ENCODE results near the gene APOL6. TPM values are rescaled to one million over a fixed set of nuclear protein-coding genes. Genes with fewer than 3 reads are reported as not detected.
"Not testable (repeated sequence)": the region's sequence is repeated elsewhere in the genome, so short reads cannot be mapped to it uniquely, and the experiment has no call there.

APOL6 gene
- polyA plus RNA-seq, 10 donors: 0.98 to 3.0 (median 2.0) TPM

GRCh38 chr22:35634943-35635540 lies 13.2 kb upstream of the APOL6 start:
- no peak for DNase-seq

GRCh38 chr22:35637254-35637653 lies 11.0 kb upstream of the APOL6 start:
- no peak for DNase-seq

- DNase-seq: peak in 1 of 3 donors; percentile 69
These were observed 10.2 kb upstream of the APOL6 start for GRCh38 chr22:35638001-35638400.

GRCh38 chr22:35638410-35638809 lies 9.8 kb upstream of the APOL6 start:
- peak; percentile 81 to 94 (median 85) for DNase-seq

- DNase-seq: no peak
These were observed 6.6 kb upstream of the APOL6 start for GRCh38 chr22:35641494-35642120.

- no peak for DNase-seq
These were observed 5.9 kb upstream of the APOL6 start for GRCh38 chr22:35642305-35642741.

GRCh38 chr22:35643991-35644390 lies 4.3 kb upstream of the APOL6 start:
- no peak for DNase-seq

GRCh38 chr22:35645646-35646045 lies 2.6 kb upstream of the APOL6 start:
- no peak for DNase-seq

- DNase-seq: no peak
These were observed 844 bp downstream of the APOL6 start for GRCh38 chr22:35649026-35649553.

GRCh38 chr22:35649636-35650250 lies 1.5 kb downstream of the APOL6 start:
- no peak for DNase-seq

- DNase-seq: no peak
These were observed 2.8 kb downstream of the APOL6 start for GRCh38 chr22:35651085-35651484.

GRCh38 chr22:35653824-35654223 lies 5.6 kb downstream of the APOL6 start:
- DNase-seq: no peak

- DNase-seq: no peak
These were observed 8.1 kb downstream of the APOL6 start for GRCh38 chr22:35656284-35656752.

GRCh38 chr22:35657571-35658312 lies 9.5 kb downstream of the APOL6 start:
- DNase-seq: no peak

GRCh38 chr22:35660291-35661127 lies 12.3 kb downstream of the APOL6 start:
- no peak for DNase-seq

GRCh38 chr22:35661464-35661863 lies 13.2 kb downstream of the APOL6 start:
- no peak for DNase-seq

GRCh38 chr22:35662914-35663313 lies 14.7 kb downstream of the APOL6 start:
- DNase-seq: no peak

GRCh38 chr22:35663371-35663770 lies 15.1 kb downstream of the APOL6 start:
- no peak for DNase-seq

- DNase-seq: no peak
These were observed 16.8 kb downstream of the APOL6 start for GRCh38 chr22:35664955-35665587.

GRCh38 chr22:35666699-35667098 lies 18.5 kb downstream of the APOL6 start:
- not testable (repeated sequence) for DNase-seq

- no peak for DNase-seq
These were observed 26.1 kb downstream of the APOL6 start for GRCh38 chr22:35674335-35674734.

Measured in muscle of back (tissue), 11 donors.